Gastroesophageal sphincter (tissue), 3 donors: ENCODE data around the gene ADAM33.

ENCODE experiments used
- EP300 ChIP-seq: sonication (generic); formaldehyde crosslinking; IDR thresholded peaks from one replicate; pipeline ENCODE4 v1.6.1; 2017; ENCODE audit warnings: antibody characterized with exemption, mild to moderate bottlenecking
- POLR2A ChIP-seq, 2 donors: fragments of 450-650 bp; IDR thresholded peaks; one replicate each; pipeline ENCODE4 v1.6.1; 2017; ENCODE audit warnings: antibody characterized with exemption in 2 of 2, mild to moderate bottlenecking in 2 of 2, moderate library complexity in 1 of 2
- POLR2AphosphoS5 ChIP-seq: sonication (generic); formaldehyde crosslinking; IDR thresholded peaks from one replicate; pipeline ENCODE4 v1.6.1; 2017; ENCODE audit warnings: antibody characterized with exemption
- TF ChIP-seq, protein P1 (sequence below), 4 experiments: fragments of 200-600 bp in 2 of 4; fragments of 450-650 bp in 2 of 4; sonication (generic) in 1 of 4; IDR thresholded peaks; one replicate each; pipeline ENCODE4 v1.5.1; 2017 to 2019; ENCODE audit warnings: antibody characterized with exemption in 4 of 4, mild to moderate bottlenecking in 2 of 4, moderate library complexity in 2 of 4

DNA sequence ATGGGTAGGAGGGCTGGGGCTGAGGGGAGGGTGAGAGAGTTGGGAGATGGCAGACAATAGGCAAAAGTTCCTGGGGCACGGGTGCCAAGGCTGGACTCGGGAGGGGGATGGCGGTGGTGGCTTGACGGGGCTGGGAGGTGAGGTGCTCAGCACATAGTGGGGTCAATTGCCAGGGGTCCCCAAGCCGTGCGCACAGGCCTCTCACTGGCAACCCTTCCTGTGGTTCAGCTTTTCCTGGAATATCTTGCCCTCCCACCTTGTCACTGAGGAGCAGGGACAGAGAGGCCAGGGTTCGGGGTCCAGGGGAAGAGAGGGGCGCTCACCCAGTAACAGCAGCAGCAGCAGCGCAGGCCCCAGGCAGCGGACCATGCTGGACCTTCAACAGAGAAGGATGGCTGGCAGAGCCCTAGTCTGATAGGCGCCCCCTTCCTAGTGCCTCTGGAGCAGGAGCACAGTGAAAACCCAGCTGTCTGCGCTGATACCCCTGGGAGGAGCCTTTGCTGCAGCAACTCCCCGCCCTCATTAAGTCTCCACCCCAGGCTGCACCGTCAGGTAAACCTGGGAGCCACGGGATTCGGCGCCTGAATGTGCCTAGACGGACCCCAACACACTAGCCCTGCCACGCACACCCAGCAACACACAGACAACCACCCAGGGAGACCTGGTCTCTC is 18.6 kb downstream of the ADAM33 start, which contains the start of gene GFRA4:
- TF ChIP-seq POLR2AphosphoS5 (no peak), EP300 (no peak), POLR2A (IDR thresholded peaks at IDR 0.05) (no peak)
- TF ChIP-seq, protein P1, sequence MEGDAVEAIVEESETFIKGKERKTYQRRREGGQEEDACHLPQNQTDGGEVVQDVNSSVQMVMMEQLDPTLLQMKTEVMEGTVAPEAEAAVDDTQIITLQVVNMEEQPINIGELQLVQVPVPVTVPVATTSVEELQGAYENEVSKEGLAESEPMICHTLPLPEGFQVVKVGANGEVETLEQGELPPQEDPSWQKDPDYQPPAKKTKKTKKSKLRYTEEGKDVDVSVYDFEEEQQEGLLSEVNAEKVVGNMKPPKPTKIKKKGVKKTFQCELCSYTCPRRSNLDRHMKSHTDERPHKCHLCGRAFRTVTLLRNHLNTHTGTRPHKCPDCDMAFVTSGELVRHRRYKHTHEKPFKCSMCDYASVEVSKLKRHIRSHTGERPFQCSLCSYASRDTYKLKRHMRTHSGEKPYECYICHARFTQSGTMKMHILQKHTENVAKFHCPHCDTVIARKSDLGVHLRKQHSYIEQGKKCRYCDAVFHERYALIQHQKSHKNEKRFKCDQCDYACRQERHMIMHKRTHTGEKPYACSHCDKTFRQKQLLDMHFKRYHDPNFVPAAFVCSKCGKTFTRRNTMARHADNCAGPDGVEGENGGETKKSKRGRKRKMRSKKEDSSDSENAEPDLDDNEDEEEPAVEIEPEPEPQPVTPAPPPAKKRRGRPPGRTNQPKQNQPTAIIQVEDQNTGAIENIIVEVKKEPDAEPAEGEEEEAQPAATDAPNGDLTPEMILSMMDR (IDR thresholded peaks at IDR 0.05), result no peak
